HG03565 (cell line): ENCODE data around the gene PNPLA4.

Experiments used
- ATAC-seq: cut with Tn5 transposase; IDR thresholded peaks from one replicate; pipeline ENCODE4 v1.9.1; 2021; ENCODE audit warnings: mild to moderate bottlenecking, moderate library complexity; ENCODE audit not compliant: unreplicated experiment

Gene PNPLA4

GRCh38 chrX:7872042-7872441 is 55.2 kb downstream of the PNPLA4 start:
- no peak for ATAC-seq

- no peak for ATAC-seq
Observed at GRCh38 chrX:7852166-7852565, 75.0 kb downstream of the PNPLA4 start.
